Left lung (tissue), 10 donors: Measurements from ENCODE around the gene CDCA4. TPM values are rescaled to one million over a fixed set of nuclear protein-coding genes. Genes with fewer than 3 reads are reported as not detected.

Source experiments
- ATAC-seq: fragments of 200-7000 bp; cut with Tn5 transposase; one replicate; pipeline ENCODE4 v1.9.1; 2020; ENCODE audit warnings: moderate library complexity
- DNase-seq, 4 donors: peaks; one replicate each; pipeline ENCODE4 v3.0.0-alpha.2; 2013 to 2020
- H3K27ac ChIP-seq, 2 donors: fragments of 200-600 bp; sonication (generic) in 1 of 2; one replicate each; pipeline versions ENCODE4 v1.5.0 to v1.8.0; 2020 to 2021
- H3K27me3 ChIP-seq, 2 donors: fragments of 200-600 bp; sonication (generic) in 1 of 2; one replicate each; pipeline versions ENCODE4 v1.5.0 to v1.8.0; 2020 to 2021
- H3K36me3 ChIP-seq, 2 donors: fragments of 200-600 bp; sonication (generic) in 1 of 2; one replicate each; pipeline versions ENCODE4 v1.5.0 to v1.8.0; 2020 to 2021
- H3K4me1 ChIP-seq, 2 donors: fragments of 200-600 bp; one replicate each; pipeline ENCODE4 v1.8.0; 2021
- H3K4me3 ChIP-seq, 2 donors: fragments of 200-600 bp; sonication (generic) in 1 of 2; one replicate each; pipeline versions ENCODE4 v1.5.0 to v1.8.0; 2020 to 2021; ENCODE audit warnings: mild to moderate bottlenecking in 1 of 2
- H3K9me3 ChIP-seq, 2 donors: fragments of 200-600 bp; sonication (generic) in 1 of 2; one replicate each; pipeline versions ENCODE4 v1.5.0 to v1.8.0; 2020 to 2021
- intact Hi-C, 2 donors: fragments of 100-400 bp; cut with DNase I; formaldehyde crosslinking; loops; one replicate each; pipeline versions ENCODE4 v1.11.2 to v1.14.2; 2022
- polyA plus RNA-seq, 6 donors: library from polyadenylated mRNA; unstranded; fragments of 120-200 nt; gene quantifications; one replicate each; pipeline ENCODE4 v1.2.1, GENCODE V29; 2013; ENCODE audit not compliant: insufficient read length in 6 of 6
- total RNA-seq, 2 donors: library from RNA; stranded (reverse); fragmentation: NEBNext Ultra II Directional; extraction: Animal tissue kit (Norgen Biotek cat#: 25700); gene quantifications; one replicate each; pipeline ENCODE4 v1.2.1, GENCODE V29; 2021
- TF ChIP-seq, protein P1 (sequence below), 2 donors: fragments of 200-600 bp; sonication (generic) in 1 of 2; IDR thresholded peaks; one replicate each; pipeline versions ENCODE4 v1.5.0 to v1.8.0; 2021; ENCODE audit warnings: antibody characterized with exemption in 2 of 2
- donor health status: DM: no; HTN: yes; CAD: no.
- donor health status: DM: no; HTN: no; CAD: no.

Gene CDCA4
- total and polyA plus RNA-seq, 8 donors = 9.4 to 30.6 (median 20.5) TPM

DNA sequence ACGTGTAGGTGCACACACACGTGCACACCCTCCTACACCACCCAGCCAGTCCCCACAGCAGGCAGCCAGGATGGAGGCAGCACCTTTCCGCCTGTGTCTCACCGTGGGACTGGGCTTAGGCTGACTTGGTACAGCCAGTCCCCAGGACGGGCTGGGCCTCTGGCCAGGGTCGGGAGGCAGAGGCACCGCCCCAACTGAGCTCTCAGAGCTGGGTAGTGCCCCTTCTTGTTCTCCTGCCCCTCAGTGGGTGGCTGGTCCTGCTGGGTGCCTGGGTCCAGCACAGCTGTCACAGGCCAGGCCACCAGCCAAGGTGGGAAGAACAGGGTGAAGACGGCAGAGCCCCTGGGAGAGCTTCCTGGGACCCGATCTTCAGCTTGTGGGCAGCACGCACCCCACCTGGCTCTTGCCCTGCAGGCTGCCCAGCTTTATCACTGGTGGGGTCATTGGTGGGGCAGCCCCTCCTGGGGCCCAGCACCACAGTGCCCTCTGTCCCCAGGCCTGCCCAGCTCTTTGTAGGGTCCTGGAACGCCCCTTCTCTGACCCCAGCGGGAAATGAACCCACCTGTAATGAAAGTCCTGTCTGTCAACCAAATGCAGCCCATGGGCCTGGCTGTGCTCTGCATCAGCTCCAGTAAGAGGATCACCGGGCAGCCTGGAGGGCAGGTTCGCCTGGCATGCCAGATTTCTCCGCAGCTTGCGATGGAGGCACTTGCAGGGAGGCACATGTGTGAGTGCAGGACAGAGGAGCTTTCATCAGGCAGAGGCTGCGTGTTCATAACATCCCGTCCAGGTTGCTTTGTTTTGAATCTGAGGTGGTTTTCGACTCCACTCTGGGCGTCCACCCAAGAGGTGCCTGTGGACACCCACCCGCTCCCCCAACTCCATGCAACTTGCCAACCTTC, 14.7 kb downstream of the CDCA4 start:
- intact Hi-C loops = no loop called here
- peaks cover 0 to 52% of the 10 kb centered on the region in 2 donors for H3K36me3 ChIP-seq
- TF ChIP-seq, protein P1, sequence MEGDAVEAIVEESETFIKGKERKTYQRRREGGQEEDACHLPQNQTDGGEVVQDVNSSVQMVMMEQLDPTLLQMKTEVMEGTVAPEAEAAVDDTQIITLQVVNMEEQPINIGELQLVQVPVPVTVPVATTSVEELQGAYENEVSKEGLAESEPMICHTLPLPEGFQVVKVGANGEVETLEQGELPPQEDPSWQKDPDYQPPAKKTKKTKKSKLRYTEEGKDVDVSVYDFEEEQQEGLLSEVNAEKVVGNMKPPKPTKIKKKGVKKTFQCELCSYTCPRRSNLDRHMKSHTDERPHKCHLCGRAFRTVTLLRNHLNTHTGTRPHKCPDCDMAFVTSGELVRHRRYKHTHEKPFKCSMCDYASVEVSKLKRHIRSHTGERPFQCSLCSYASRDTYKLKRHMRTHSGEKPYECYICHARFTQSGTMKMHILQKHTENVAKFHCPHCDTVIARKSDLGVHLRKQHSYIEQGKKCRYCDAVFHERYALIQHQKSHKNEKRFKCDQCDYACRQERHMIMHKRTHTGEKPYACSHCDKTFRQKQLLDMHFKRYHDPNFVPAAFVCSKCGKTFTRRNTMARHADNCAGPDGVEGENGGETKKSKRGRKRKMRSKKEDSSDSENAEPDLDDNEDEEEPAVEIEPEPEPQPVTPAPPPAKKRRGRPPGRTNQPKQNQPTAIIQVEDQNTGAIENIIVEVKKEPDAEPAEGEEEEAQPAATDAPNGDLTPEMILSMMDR (IDR thresholded peaks at IDR 0.05) = no peak
- DNase-seq = no peak
- no peak for ATAC-seq
- H3K9me3 ChIP-seq = no peaks in the 10 kb centered on the region
- H3K27ac ChIP-seq = no peak overlapping the region
- H3K4me3 ChIP-seq = no peak overlapping the region
- no peaks in the 10 kb centered on the region for H3K4me1 ChIP-seq
- H3K27me3 ChIP-seq = no peaks in the 10 kb centered on the region

DNA sequence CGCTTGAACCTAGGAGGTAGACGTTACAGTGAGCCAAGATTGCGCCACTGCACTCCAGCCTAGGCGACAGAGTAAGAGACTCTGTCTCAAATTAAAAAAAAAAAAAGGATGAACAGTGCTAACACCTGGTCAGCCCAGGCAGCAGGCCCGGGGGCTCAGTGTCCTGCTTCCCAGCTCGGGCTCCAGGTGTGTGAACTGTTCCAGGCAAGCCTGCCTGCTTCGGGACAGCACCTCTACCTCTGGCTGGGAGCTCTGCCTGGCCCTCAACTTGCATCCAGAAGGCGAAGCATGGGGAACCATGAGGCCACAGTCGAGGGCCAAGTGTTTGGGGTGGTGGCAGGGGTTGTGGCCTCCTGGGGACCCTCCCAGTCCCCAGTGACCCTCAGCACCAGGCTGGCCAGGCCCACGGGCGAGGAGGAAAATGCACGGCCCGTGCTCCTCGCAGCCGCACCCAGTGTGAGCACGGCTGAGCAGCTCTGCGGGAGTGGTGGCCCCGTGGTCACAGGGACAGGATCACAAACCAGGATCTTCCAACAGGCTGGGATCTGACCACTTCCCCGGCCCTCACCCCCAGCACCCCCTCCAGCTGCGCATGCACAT, 15.5 kb downstream of the CDCA4 start:
- no peaks in the 10 kb centered on the region for H3K27me3 ChIP-seq
- DNase-seq (no peak), ATAC-seq (no peak)
- TF ChIP-seq, protein P1 (IDR thresholded peaks at IDR 0.05) = no peak
- intact Hi-C loops = no loop called here
- peaks cover 0 to 45% of the 10 kb centered on the region in 2 donors for H3K36me3 ChIP-seq
- H3K9me3 ChIP-seq = no peaks in the 10 kb centered on the region
- no peak overlapping the region for H3K4me3 ChIP-seq
- no peaks in the 10 kb centered on the region for H3K4me1 ChIP-seq
- no peak overlapping the region for H3K27ac ChIP-seq

DNA sequence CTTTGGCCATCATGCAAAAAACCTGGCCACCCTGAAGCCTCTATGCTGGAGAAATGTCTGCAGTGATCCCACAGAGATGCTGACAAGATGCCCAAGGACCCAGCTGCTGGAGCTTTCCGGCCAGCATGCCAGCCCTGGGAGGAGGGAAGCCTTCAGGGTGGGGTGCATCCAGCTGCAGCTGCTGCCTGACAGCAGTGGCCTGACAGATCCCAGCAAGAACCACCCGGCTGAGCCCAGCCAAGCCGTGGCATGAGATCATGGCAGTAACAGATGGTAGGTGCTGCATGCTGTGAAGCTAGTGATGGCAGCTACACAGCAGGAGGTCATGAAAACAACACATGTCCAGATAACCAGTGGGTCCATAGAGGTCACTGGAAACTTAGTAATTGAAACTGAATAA, 21.5 kb downstream of the CDCA4 start:
- TF ChIP-seq, protein P1 (IDR thresholded peaks at IDR 0.05) = no peak
- DNase-seq = no peak
- H3K27ac ChIP-seq = no peak overlapping the region
- H3K9me3 ChIP-seq = no peaks in the 10 kb centered on the region
- no peak for ATAC-seq
- H3K4me1 ChIP-seq = no peaks in the 10 kb centered on the region
- intact Hi-C loops = no loop called here
- H3K27me3 ChIP-seq = no peaks in the 10 kb centered on the region
- H3K4me3 ChIP-seq = no peak overlapping the region
- peaks cover 0 to 10% of the 10 kb centered on the region in 2 donors for H3K36me3 ChIP-seq

DNA sequence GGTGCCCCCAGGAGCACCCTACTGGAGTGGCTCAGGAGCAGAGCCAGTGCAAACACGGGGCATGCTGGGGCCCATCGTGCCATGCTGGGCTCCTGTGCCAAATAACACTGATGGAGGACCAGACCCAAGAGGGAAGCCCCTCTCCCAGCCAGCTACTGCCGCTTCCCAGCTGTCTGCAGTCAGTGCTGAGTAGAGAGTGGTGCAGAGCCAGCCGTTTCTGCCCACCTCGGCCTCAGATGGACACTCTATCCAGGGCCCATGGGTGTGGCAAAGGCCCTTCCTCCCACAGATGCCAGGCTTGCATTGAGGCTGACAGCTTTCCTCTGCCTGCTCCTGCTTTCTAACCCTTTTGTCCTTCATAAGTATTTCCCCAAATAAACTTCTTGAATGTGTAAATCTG, 22.1 kb downstream of the CDCA4 start:
- intact Hi-C loops = no loop called here
- Histone ChIP-seq H3K36me3 (peaks cover 0 to 14% of the 10 kb centered on the region in 2 donors), H3K27me3 (no peaks in the 10 kb centered on the region), H3K9me3 (no peaks in the 10 kb centered on the region), H3K4me1 (no peaks in the 10 kb centered on the region), H3K27ac (no peak overlapping the region), H3K4me3 (no peak overlapping the region)
- no peak for DNase-seq
- TF ChIP-seq, protein P1 (IDR thresholded peaks at IDR 0.05) = no peak
- ATAC-seq = no peak

DNA sequence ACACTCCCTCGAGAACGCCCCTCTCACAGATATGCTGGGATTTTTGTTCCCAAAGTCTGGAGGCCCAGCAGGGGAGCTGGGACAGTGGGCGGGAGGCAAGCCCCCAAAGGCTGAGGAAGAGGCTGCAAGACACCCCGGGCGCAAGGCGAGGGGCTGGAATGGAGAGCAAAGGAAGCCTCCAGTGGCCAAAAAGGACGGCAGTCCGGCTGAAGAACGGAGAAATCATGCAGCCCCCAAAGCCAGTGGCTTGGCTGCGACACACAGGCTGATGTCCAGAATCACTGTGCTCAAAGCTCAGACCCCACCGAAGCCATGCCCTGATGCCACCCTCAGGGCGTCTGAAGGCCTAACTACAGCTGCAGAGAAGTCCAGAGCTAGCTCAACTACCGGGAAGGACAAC, 24.4 kb downstream of the CDCA4 start:
- ATAC-seq (no peak), DNase-seq (no peak)
- TF ChIP-seq, protein P1 (IDR thresholded peaks at IDR 0.05) = no peak
- no peak overlapping the region for H3K27ac ChIP-seq
- no peaks in the 10 kb centered on the region for H3K4me1 ChIP-seq
- H3K36me3 ChIP-seq = peaks cover 0 to 31% of the 10 kb centered on the region in 2 donors
- no peak overlapping the region for H3K4me3 ChIP-seq
- intact Hi-C loops = no loop called here
- H3K27me3 ChIP-seq = no peaks in the 10 kb centered on the region
- H3K9me3 ChIP-seq = no peaks in the 10 kb centered on the region
